Measurements from ENCODE around the gene COL25A1.

COL25A1 gene

GRCh38 chr4:108931926-108932325, 370.5 kb downstream of the COL25A1 start:
- Histone ChIP-seq H3K36me3 (ENCODE audit: control insufficient read depth in 5 of 5, insufficient read depth in 5 of 5, low read length in 5 of 5) (no peaks in the 10 kb centered on the region), H3K4me3 (ENCODE audit: low read depth in 1 of 5, low read length in 5 of 5) (no peak overlapping the region), H3K4me1 (ENCODE audit: control insufficient read depth in 5 of 5, insufficient read depth in 5 of 5, low read length in 5 of 5) (no peaks in the 10 kb centered on the region), H3K9ac (ENCODE audit: low read length in 5 of 5) (no peak overlapping the region), H3K27me3 (ENCODE audit: control insufficient read depth in 5 of 5, insufficient read depth in 4 of 5, low read length in 5 of 5) (no peaks in the 10 kb centered on the region), H3K9me3 (ENCODE audit: control insufficient read depth in 5 of 5, low read length in 5 of 5) (no peaks in the 10 kb centered on the region), H3K27ac (ENCODE audit: low read depth, low read length) (no peak overlapping the region)

GRCh38 chr4:108930186-108930585, 372.3 kb downstream of the COL25A1 start:
- H3K27me3 ChIP-seq (ENCODE audit: control insufficient read depth in 5 of 5, insufficient read depth in 4 of 5, low read length in 5 of 5) = no peaks in the 10 kb centered on the region
- no peak overlapping the region for H3K27ac ChIP-seq (ENCODE audit: low read depth, low read length)

GRCh38 chr4:108926781-108927180, 375.7 kb downstream of the COL25A1 start:
- H3K4me3 ChIP-seq (ENCODE audit: low read depth in 1 of 5, low read length in 5 of 5) = no peak overlapping the region
- no peak overlapping the region for H3K9ac ChIP-seq (ENCODE audit: low read length in 5 of 5)
- no peak overlapping the region for H3K27ac ChIP-seq (ENCODE audit: low read depth, low read length)
- H3K36me3 ChIP-seq (ENCODE audit: control insufficient read depth in 5 of 5, insufficient read depth in 5 of 5, low read length in 5 of 5) = no peaks in the 10 kb centered on the region
- H3K4me1 ChIP-seq (ENCODE audit: control insufficient read depth in 5 of 5, insufficient read depth in 5 of 5, low read length in 5 of 5) = peaks cover 0 to 7% (median 0%) of the 10 kb centered on the region in 5 donors
- H3K9me3 ChIP-seq (ENCODE audit: control insufficient read depth in 5 of 5, low read length in 5 of 5) = no peaks in the 10 kb centered on the region
- no peaks in the 10 kb centered on the region for H3K27me3 ChIP-seq (ENCODE audit: control insufficient read depth in 5 of 5, insufficient read depth in 4 of 5, low read length in 5 of 5)

More at GRCh38 chr4:108930186-108930585, 372.3 kb downstream of the COL25A1 start:
- Histone ChIP-seq H3K4me1 (ENCODE audit: control insufficient read depth in 5 of 5, insufficient read depth in 5 of 5, low read length in 5 of 5) (peaks cover 0 to 6% (median 0%) of the 10 kb centered on the region in 5 donors), H3K4me3 (ENCODE audit: low read depth in 1 of 5, low read length in 5 of 5) (no peak overlapping the region), H3K36me3 (ENCODE audit: control insufficient read depth in 5 of 5, insufficient read depth in 5 of 5, low read length in 5 of 5) (no peaks in the 10 kb centered on the region), H3K9me3 (ENCODE audit: control insufficient read depth in 5 of 5, low read length in 5 of 5) (no peaks in the 10 kb centered on the region), H3K9ac (ENCODE audit: low read length in 5 of 5) (no peak overlapping the region)

- no peaks in the 10 kb centered on the region for H3K9me3 ChIP-seq (ENCODE audit: control insufficient read depth in 5 of 5, low read length in 5 of 5)
- H3K36me3 ChIP-seq (ENCODE audit: control insufficient read depth in 5 of 5, insufficient read depth in 5 of 5, low read length in 5 of 5) = no peaks in the 10 kb centered on the region
- peaks cover 0 to 7% (median 0%) of the 10 kb centered on the region in 5 donors for H3K4me1 ChIP-seq (ENCODE audit: control insufficient read depth in 5 of 5, insufficient read depth in 5 of 5, low read length in 5 of 5)
- H3K4me3 ChIP-seq (ENCODE audit: low read depth in 1 of 5, low read length in 5 of 5) = no peak overlapping the region
- no peak overlapping the region for H3K27ac ChIP-seq (ENCODE audit: low read depth, low read length)
- H3K9ac ChIP-seq (ENCODE audit: low read length in 5 of 5) = no peak overlapping the region
- no peaks in the 10 kb centered on the region for H3K27me3 ChIP-seq (ENCODE audit: control insufficient read depth in 5 of 5, insufficient read depth in 4 of 5, low read length in 5 of 5)
Observed at GRCh38 chr4:108926061-108926460, 376.4 kb downstream of the COL25A1 start.

DNA sequence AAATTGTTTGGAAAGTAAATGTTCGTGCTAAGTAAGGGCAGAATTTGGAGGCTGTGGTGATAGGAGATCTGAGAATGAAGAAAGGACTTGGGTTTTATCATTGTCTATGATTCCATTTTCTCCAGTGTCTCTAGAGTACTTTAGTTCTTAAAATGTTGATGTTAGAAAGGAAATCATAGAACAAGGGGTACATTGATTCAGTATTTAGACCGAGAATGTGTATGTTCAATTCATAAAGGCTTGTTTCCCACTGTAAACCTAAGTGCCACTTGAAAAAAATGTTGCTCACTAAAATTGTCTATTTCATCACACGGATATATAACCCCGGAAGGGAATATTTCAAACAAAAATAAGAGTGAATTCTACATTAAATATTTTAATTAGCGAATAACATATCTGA, 380.3 kb downstream of the COL25A1 start:
- H3K4me1 ChIP-seq (ENCODE audit: control insufficient read depth in 5 of 5, insufficient read depth in 5 of 5, low read length in 5 of 5) = peaks cover 0 to 7% (median 0%) of the 10 kb centered on the region in 5 donors
- no peaks in the 10 kb centered on the region for H3K36me3 ChIP-seq (ENCODE audit: control insufficient read depth in 5 of 5, insufficient read depth in 5 of 5, low read length in 5 of 5)
- no peaks in the 10 kb centered on the region for H3K27me3 ChIP-seq (ENCODE audit: control insufficient read depth in 5 of 5, insufficient read depth in 4 of 5, low read length in 5 of 5)
- H3K9ac ChIP-seq (ENCODE audit: low read length in 5 of 5) = no peak overlapping the region
- no peak overlapping the region for H3K4me3 ChIP-seq (ENCODE audit: low read depth in 1 of 5, low read length in 5 of 5)
- H3K9me3 ChIP-seq (ENCODE audit: control insufficient read depth in 5 of 5, low read length in 5 of 5) = no peaks in the 10 kb centered on the region
- H3K27ac ChIP-seq (ENCODE audit: low read depth, low read length) = no peak overlapping the region

GRCh38 chr4:108920395-108921087, 381.9 kb downstream of the COL25A1 start:
- Histone ChIP-seq H3K27ac (ENCODE audit: low read depth, low read length) (no peak overlapping the region), H3K36me3 (ENCODE audit: control insufficient read depth in 5 of 5, insufficient read depth in 5 of 5, low read length in 5 of 5) (no peaks in the 10 kb centered on the region), H3K4me1 (ENCODE audit: control insufficient read depth in 5 of 5, insufficient read depth in 5 of 5, low read length in 5 of 5) (peaks cover 0 to 4% (median 0%) of the 10 kb centered on the region in 5 donors), H3K4me3 (ENCODE audit: low read depth in 1 of 5, low read length in 5 of 5) (no peak overlapping the region), H3K27me3 (ENCODE audit: control insufficient read depth in 5 of 5, insufficient read depth in 4 of 5, low read length in 5 of 5) (no peaks in the 10 kb centered on the region), H3K9ac (ENCODE audit: low read length in 5 of 5) (no peak overlapping the region), H3K9me3 (ENCODE audit: control insufficient read depth in 5 of 5, low read length in 5 of 5) (no peaks in the 10 kb centered on the region)

DNA sequence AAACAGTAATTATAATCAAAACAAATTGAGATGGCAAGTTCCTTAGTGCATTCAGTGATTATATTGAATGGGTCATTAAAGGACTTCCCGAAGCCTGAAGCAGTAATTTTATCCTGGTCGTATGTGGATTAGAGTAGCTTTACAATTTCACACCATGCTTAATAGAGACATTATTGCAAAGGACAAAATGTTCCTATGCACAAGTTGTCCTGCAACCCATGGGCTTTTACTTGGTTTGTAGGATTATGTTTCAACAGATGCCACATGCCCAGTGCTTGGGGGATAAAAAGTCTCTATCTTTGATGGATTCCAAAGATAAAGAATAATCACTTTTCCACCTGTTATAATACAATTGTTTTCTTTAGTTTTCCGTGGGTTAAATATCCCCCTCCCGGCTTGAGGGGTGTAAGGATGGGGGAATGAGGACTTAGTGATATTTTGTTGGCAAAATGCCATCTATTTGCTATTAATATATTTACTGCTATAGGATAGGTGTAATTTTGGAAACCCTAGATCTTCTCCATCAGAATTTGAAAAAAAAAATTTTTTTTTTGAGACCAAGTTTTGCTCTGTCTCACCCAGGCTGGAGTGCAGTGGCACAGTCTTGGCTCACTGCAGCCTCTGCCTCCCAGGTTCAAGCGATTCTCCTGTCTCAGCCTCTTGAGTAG, 383.1 kb downstream of the COL25A1 start:
- no peaks in the 10 kb centered on the region for H3K36me3 ChIP-seq (ENCODE audit: control insufficient read depth in 5 of 5, insufficient read depth in 5 of 5, low read length in 5 of 5)
- H3K27me3 ChIP-seq (ENCODE audit: control insufficient read depth in 5 of 5, insufficient read depth in 4 of 5, low read length in 5 of 5) = no peaks in the 10 kb centered on the region
- no peak overlapping the region for H3K4me3 ChIP-seq (ENCODE audit: low read depth in 1 of 5, low read length in 5 of 5)
- H3K27ac ChIP-seq (ENCODE audit: low read depth, low read length) = no peak overlapping the region
- H3K4me1 ChIP-seq (ENCODE audit: control insufficient read depth in 5 of 5, insufficient read depth in 5 of 5, low read length in 5 of 5) = no peaks in the 10 kb centered on the region
- no peak overlapping the region for H3K9ac ChIP-seq (ENCODE audit: low read length in 5 of 5)
- H3K9me3 ChIP-seq (ENCODE audit: control insufficient read depth in 5 of 5, low read length in 5 of 5) = no peaks in the 10 kb centered on the region

DNA sequence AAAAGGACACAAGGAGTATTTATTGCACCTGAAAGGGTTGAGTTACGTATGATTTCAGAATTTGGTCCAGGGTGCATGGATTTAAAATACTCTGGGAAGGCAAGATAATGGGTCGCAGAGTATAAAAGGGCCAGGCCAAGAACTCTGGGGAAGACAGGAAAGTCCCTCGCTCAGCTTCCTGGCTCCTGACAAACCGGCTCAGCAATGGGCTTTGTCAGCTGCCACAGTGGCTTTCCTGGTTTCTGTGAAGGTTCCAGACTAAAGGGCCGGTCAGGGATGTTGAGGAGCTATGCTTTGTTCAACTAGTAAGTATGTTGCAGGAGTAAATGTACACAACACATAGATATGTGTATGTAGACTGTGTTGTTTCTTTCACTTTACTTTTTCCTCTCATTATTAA, 385.2 kb downstream of the COL25A1 start:
- Histone ChIP-seq H3K9me3 (ENCODE audit: control insufficient read depth in 5 of 5, low read length in 5 of 5) (no peaks in the 10 kb centered on the region), H3K4me1 (ENCODE audit: control insufficient read depth in 5 of 5, insufficient read depth in 5 of 5, low read length in 5 of 5) (no peaks in the 10 kb centered on the region), H3K4me3 (ENCODE audit: low read depth in 1 of 5, low read length in 5 of 5) (no peak overlapping the region), H3K36me3 (ENCODE audit: control insufficient read depth in 5 of 5, insufficient read depth in 5 of 5, low read length in 5 of 5) (no peaks in the 10 kb centered on the region), H3K27me3 (ENCODE audit: control insufficient read depth in 5 of 5, insufficient read depth in 4 of 5, low read length in 5 of 5) (no peaks in the 10 kb centered on the region), H3K27ac (ENCODE audit: low read depth, low read length) (no peak overlapping the region), H3K9ac (ENCODE audit: low read length in 5 of 5) (no peak overlapping the region)

DNA sequence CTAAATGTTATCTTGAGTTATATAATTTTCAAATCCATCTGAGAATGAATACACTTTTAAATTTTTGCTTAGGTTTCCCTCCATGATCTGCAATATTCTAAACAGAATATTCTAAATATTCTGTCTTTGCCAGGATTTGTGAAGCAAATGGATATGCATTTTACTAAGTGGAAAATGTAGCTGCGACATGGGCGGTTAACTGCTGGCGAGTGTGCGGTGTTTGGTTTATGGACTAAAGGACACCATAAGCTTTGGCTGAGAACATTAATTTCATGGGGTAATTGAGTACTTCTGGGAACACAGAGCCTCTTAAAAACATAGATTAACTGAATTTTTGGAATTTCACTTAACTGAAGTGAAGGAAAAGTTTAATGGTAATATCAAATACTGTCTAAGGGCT, 385.8 kb downstream of the COL25A1 start:
- Histone ChIP-seq H3K9me3 (ENCODE audit: control insufficient read depth in 5 of 5, low read length in 5 of 5) (no peaks in the 10 kb centered on the region), H3K9ac (ENCODE audit: low read length in 5 of 5) (no peak overlapping the region), H3K27ac (ENCODE audit: low read depth, low read length) (no peak overlapping the region), H3K4me3 (ENCODE audit: low read depth in 1 of 5, low read length in 5 of 5) (no peak overlapping the region), H3K4me1 (ENCODE audit: control insufficient read depth in 5 of 5, insufficient read depth in 5 of 5, low read length in 5 of 5) (no peaks in the 10 kb centered on the region), H3K36me3 (ENCODE audit: control insufficient read depth in 5 of 5, insufficient read depth in 5 of 5, low read length in 5 of 5) (no peaks in the 10 kb centered on the region), H3K27me3 (ENCODE audit: control insufficient read depth in 5 of 5, insufficient read depth in 4 of 5, low read length in 5 of 5) (no peaks in the 10 kb centered on the region)

- H3K27ac ChIP-seq (ENCODE audit: low read depth, low read length) = no peak overlapping the region
- H3K27me3 ChIP-seq (ENCODE audit: control insufficient read depth in 5 of 5, insufficient read depth in 4 of 5, low read length in 5 of 5) = no peaks in the 10 kb centered on the region
- H3K9me3 ChIP-seq (ENCODE audit: control insufficient read depth in 5 of 5, low read length in 5 of 5) = no peaks in the 10 kb centered on the region
- no peaks in the 10 kb centered on the region for H3K36me3 ChIP-seq (ENCODE audit: control insufficient read depth in 5 of 5, insufficient read depth in 5 of 5, low read length in 5 of 5)
- no peak overlapping the region for H3K9ac ChIP-seq (ENCODE audit: low read length in 5 of 5)
- peaks cover 0 to 2% (median 0%) of the 10 kb centered on the region in 5 donors for H3K4me1 ChIP-seq (ENCODE audit: control insufficient read depth in 5 of 5, insufficient read depth in 5 of 5, low read length in 5 of 5)
- H3K4me3 ChIP-seq (ENCODE audit: low read depth in 1 of 5, low read length in 5 of 5) = no peak overlapping the region
Observed at GRCh38 chr4:108906866-108907367, 395.5 kb downstream of the COL25A1 start.

Data from subcutaneous abdominal adipose tissue (tissue), 5 donors.